HepG2 (cell line): Measurements from ENCODE around the gene ZSCAN23. TPM values are rescaled to one million over a fixed set of nuclear protein-coding genes. Genes with fewer than 3 reads are reported as not detected.

Experiments
- CEBPZ ChIP-seq: IDR thresholded peaks from 2 replicates; pipeline ENCODE4 v1.6.1; 2012; ENCODE audit warnings: low read length, improper control_type of control experiment
- CREB1 ChIP-seq, 2 experiments: fragments of 450-650 bp in 1 of 2; IDR thresholded peaks; 2 replicates each; pipeline ENCODE4 v1.6.1; 2016 to 2017; ENCODE audit warnings: control low read depth in 1 of 2, mild to moderate bottlenecking in 1 of 2, missing compliant biosample characterization in 1 of 2, missing genetic modification characterization in 1 of 2
- ERF ChIP-seq: IDR thresholded peaks from 2 replicates; pipeline ENCODE4 v1.6.1; 2018; ENCODE audit warnings: missing biosample characterization, missing genetic modification reagents
- FOXK1 ChIP-seq: sonication (generic); formaldehyde crosslinking; IDR thresholded peaks from 2 replicates; pipeline ENCODE4 v1.4.0; 2020; ENCODE audit warnings: low read depth, missing genetic modification reagents, borderline replicate concordance
- HMG20A ChIP-seq: IDR thresholded peaks from 2 replicates; pipeline ENCODE4 v1.6.1; 2016; ENCODE audit warnings: borderline replicate concordance
- MEIS1 ChIP-seq: sonication (generic); formaldehyde crosslinking; IDR thresholded peaks from 2 replicates; pipeline ENCODE4 v1.9.0; 2021; ENCODE audit warnings: mild to moderate bottlenecking, missing genetic modification reagents, moderate library complexity, borderline replicate concordance
- NFYC ChIP-seq: IDR thresholded peaks from 2 replicates; pipeline ENCODE4 v1.6.1; 2016; ENCODE audit warnings: missing genetic modification reagents, missing compliant biosample characterization
- PATZ1 ChIP-seq: sonication (generic); formaldehyde crosslinking; IDR thresholded peaks from 2 replicates; pipeline ENCODE4 v1.4.0; 2020; ENCODE audit warnings: missing genetic modification reagents
- PPARG ChIP-seq: conservative IDR thresholded peaks from 2 replicates; pipeline ENCODE4 v1.6.1; 2016; ENCODE audit warnings: missing biosample characterization, missing genetic modification reagents
- SMAD3 ChIP-seq: sonication (generic); formaldehyde crosslinking; IDR thresholded peaks from 2 replicates; pipeline ENCODE4 v1.4.0; 2020; ENCODE audit warnings: missing genetic modification reagents
- SMC3 ChIP-seq: IDR thresholded peaks from 2 replicates; pipeline ENCODE4 v1.6.1; 2011; ENCODE audit warnings: low read length, improper control_type of control experiment
- TOE1 ChIP-seq: sonication (generic); formaldehyde crosslinking; IDR thresholded peaks from 2 replicates; pipeline ENCODE4 v1.4.0; 2020; ENCODE audit warnings: mild to moderate bottlenecking, missing genetic modification reagents
- TOPORS ChIP-seq: sonication (generic); formaldehyde crosslinking; IDR thresholded peaks from 2 replicates; pipeline ENCODE4 v1.8.0; 2023; ENCODE audit warnings: mild to moderate bottlenecking, missing genetic modification reagents
- ZNF256 ChIP-seq: sonication (generic); formaldehyde crosslinking; conservative IDR thresholded peaks from 2 replicates; pipeline ENCODE4 v1.4.0; 2020; ENCODE audit warnings: missing genetic modification reagents
- polyA plus RNA-seq, 8 experiments: library from polyadenylated mRNA; depleted of rRNA in 3 of 8; stranded (reverse) in 7 of 8; unstranded in 1 of 8; fragments of >200 nt; fragmentation: Illumina TruSeq in 4 of 8; extraction: Trizol in 4 of 8; gene quantifications; 2 replicates each; pipeline versions ENCODE4 v1.2.1 to v1.2.3, GENCODE V29; 2011 to 2016; ENCODE audit warnings: low read depth in 4 of 8, missing spikeins in 1 of 8, mixed read lengths in 1 of 8; ENCODE audit not compliant: insufficient read depth in 1 of 8
- total RNA-seq, 5 experiments: library from RNA; depleted of rRNA; stranded (reverse); fragments of >200 nt; fragmentation: Illumina TruSeq; extraction: Trizol; gene quantifications; 2 replicates each; pipeline ENCODE4 v1.2.3, GENCODE V29; 2016; ENCODE audit warnings: low read depth in 1 of 5
- TF ChIP-seq, protein P1 (sequence below), 2 experiments: fragments of 450-650 bp in 1 of 2; sonication (generic) in 1 of 2; formaldehyde crosslinking in 1 of 2; IDR thresholded peaks; 2 replicates each; pipeline versions ENCODE4 v1.6.1 to v1.8.0; 2016 to 2022; ENCODE audit warnings: antibody characterized with exemption in 1 of 2, mild to moderate bottlenecking in 1 of 2, missing genetic modification reagents in 1 of 2

ZSCAN23 gene
- total and polyA plus RNA-seq, 2 of the 13 experiments (the other 11 are each of a cell fraction or from before 2014, with no cell fraction given) = 0.29 to 1.2 TPM

DNA sequence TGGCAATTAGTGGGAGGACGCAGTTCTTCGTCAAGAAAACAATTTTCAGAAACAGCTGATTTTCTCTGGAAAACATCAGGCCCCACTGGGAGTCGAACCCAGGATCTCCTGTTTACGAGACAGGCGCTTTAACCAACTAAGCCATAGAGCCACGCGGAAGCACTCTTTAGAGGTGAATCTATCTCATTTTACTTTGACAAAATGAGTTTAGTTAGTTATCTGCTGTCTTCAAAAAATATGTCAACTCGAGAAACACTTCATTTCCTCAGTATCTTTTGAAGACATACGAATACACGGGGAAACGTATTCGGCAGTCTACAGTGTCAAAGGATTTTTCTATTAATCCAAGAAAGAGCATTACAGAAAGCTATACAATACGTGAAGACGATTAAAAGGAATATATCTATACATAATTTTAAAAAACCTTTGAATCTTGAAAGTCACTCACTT, 45.6 kb upstream of the ZSCAN23 start (continued):
- no peak for TF ChIP-seq CEBPZ
- peak; percentile 56; the same call in 1 of the 2 replicates for TF ChIP-seq FOXK1 (CRISPR knock-in tag)
- TF ChIP-seq SMC3 = no peak
- no peak for TF ChIP-seq TOE1
- no peak for TF ChIP-seq CREB1 (IDR thresholded peaks at IDR 0.05)
- peak; percentile 62; the same call in 1 of the 2 replicates for TF ChIP-seq CREB1 (CRISPR knock-in tag; IDR thresholded peaks at IDR 0.05)
- TF ChIP-seq SMAD3 (CRISPR knock-in tag) = 0 out of 2 replicates have a peak, but pooled peaks have one; percentile 63
- peak; percentile 27; the same call in 1 of the 2 replicates for TF ChIP-seq NFYC (CRISPR knock-in tag)
- peak; percentile 62; the same call in 1 of the 2 replicates for TF ChIP-seq ZNF256
- peak; percentile 48; the same call in 1 of the 2 replicates for TF ChIP-seq PPARG (CRISPR knock-in tag)
- TF ChIP-seq HMG20A (CRISPR knock-in tag) = peak; percentile 41; the same call in 1 of the 2 replicates
- peak; percentile 48; the same call in 1 of the 2 replicates for TF ChIP-seq TOPORS (CRISPR knock-in tag)
- TF ChIP-seq MEIS1 (CRISPR knock-in tag) = no peak
- TF ChIP-seq, protein P1, sequence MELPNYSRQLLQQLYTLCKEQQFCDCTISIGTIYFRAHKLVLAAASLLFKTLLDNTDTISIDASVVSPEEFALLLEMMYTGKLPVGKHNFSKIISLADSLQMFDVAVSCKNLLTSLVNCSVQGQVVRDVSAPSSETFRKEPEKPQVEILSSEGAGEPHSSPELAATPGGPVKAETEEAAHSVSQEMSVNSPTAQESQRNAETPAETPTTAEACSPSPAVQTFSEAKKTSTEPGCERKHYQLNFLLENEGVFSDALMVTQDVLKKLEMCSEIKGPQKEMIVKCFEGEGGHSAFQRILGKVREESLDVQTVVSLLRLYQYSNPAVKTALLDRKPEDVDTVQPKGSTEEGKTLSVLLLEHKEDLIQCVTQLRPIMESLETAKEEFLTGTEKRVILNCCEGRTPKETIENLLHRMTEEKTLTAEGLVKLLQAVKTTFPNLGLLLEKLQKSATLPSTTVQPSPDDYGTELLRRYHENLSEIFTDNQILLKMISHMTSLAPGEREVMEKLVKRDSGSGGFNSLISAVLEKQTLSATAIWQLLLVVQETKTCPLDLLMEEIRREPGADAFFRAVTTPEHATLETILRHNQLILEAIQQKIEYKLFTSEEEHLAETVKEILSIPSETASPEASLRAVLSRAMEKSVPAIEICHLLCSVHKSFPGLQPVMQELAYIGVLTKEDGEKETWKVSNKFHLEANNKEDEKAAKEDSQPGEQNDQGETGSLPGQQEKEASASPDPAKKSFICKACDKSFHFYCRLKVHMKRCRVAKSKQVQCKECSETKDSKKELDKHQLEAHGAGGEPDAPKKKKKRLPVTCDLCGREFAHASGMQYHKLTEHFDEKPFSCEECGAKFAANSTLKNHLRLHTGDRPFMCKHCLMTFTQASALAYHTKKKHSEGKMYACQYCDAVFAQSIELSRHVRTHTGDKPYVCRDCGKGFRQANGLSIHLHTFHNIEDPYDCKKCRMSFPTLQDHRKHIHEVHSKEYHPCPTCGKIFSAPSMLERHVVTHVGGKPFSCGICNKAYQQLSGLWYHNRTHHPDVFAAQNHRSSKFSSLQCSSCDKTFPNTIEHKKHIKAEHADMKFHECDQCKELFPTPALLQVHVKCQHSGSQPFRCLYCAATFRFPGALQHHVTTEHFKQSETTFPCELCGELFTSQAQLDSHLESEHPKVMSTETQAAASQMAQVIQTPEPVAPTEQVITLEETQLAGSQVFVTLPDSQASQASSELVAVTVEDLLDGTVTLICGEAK (IDR thresholded peaks at IDR 0.05) = no peak
- TF ChIP-seq, protein P1 (CRISPR knock-in tag; IDR thresholded peaks at IDR 0.05) = no peak
- TF ChIP-seq ERF (CRISPR knock-in tag) = 0 out of 2 replicates have a peak, but pooled peaks have one; percentile 40
- no peak for TF ChIP-seq PATZ1
